ENCODE measurements around the gene IREB2. TPM values are rescaled to one million over a fixed set of nuclear protein-coding genes. Genes with fewer than 3 reads are reported as not detected.

Gene IREB2
- total RNA-seq, 1 experiment from 2014 or later: 89.5 TPM

- CTCF ChIA-PET: interaction anchor here (1.1 kb wide), 1 partner anchor 13 kb away, joined by 3 read pairs; no protein-coding TSS in a partner anchor
- ATAC-seq (no peak), DNase-seq (ENCODE audit: low spot score) (no peak)
- Mint-ChIP-seq H3K9me3 (no peaks in the 10 kb centered on the region; the same call in 1 of the 2 replicates), H3K4me3 (no peak overlapping the region), H3K27me3 (ENCODE audit: low read depth) (peaks cover 4% of the 10 kb centered on the region; the same call in 1 of the 2 replicates), H3K36me3 (no peaks in the 10 kb centered on the region), H3K27ac (no peak overlapping the region), H3K4me1 (no peaks in the 10 kb centered on the region)
- POLR2A ChIA-PET: no interaction called here
- TF ChIP-seq ZNF232 (CRISPR knock-in tag; IDR thresholded peaks at IDR 0.05): no peak
- TF ChIP-seq ZNF396 (CRISPR knock-in tag; IDR thresholded peaks at IDR 0.05; ENCODE audit: borderline replicate concordance): no peak
- TF ChIP-seq MYBL2 (CRISPR knock-in tag; IDR thresholded peaks at IDR 0.05): no peak
- TF ChIP-seq ZNF671 (CRISPR knock-in tag; IDR thresholded peaks at IDR 0.05): no peak
- TF ChIP-seq FOXK1 (CRISPR knock-in tag; IDR thresholded peaks at IDR 0.05): no peak
- TF ChIP-seq NFATC4 (CRISPR knock-in tag; IDR thresholded peaks at IDR 0.05): no peak
- no peak for TF ChIP-seq TP53 (CRISPR knock-in tag; IDR thresholded peaks at IDR 0.05)
- no peak for TF ChIP-seq FOXP4 (CRISPR knock-in tag; IDR thresholded peaks at IDR 0.05)
- no peak for TF ChIP-seq NR1H2 (CRISPR knock-in tag; IDR thresholded peaks at IDR 0.05)
- no peak for TF ChIP-seq ELF4 (CRISPR knock-in tag; IDR thresholded peaks at IDR 0.05; ENCODE audit: low read depth)
- TF ChIP-seq RORB (CRISPR knock-in tag; IDR thresholded peaks at IDR 0.05): no peak
- TF ChIP-seq, protein P1, sequence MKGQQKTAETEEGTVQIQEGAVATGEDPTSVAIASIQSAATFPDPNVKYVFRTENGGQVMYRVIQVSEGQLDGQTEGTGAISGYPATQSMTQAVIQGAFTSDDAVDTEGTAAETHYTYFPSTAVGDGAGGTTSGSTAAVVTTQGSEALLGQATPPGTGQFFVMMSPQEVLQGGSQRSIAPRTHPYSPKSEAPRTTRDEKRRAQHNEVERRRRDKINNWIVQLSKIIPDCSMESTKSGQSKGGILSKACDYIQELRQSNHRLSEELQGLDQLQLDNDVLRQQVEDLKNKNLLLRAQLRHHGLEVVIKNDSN (CRISPR knock-in tag; IDR thresholded peaks at IDR 0.05): no peak
- TF ChIP-seq, protein P2, sequence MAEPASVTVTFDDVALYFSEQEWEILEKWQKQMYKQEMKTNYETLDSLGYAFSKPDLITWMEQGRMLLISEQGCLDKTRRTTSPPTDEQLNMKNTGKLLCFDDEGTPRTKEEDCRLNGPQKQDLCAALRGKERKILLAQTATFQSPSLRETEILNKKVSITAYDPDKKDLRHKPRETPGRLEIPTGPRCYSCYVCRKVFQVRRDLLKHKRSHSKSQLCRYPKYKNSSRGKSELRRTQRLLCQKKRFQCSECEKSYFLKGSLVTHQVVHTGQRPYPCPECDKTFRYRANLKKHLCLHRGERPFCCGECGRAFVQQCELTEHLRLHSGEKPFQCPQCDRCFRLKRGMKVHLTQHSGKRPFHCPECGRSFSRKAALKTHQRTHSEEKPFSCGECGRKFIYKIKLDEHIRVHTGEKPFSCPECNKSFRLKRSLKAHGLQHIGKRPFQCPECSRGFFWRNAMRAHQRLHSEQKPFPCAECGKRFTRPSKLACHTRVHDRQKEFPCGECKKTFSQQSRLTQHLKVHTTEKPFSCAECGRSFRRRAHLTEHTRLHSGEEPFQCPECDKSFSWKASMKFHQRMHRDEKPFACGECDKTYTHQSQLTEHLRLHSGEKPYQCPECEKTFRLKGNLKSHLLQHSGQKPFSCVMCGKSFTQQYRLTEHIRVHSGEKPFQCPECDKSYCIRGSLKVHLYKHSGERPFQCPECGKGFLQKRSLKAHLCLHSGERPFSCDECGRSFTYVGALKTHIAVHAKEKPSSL (CRISPR knock-in tag; conservative IDR thresholded peaks at IDR 0.05): no peak
- TF ChIP-seq, protein P3, sequence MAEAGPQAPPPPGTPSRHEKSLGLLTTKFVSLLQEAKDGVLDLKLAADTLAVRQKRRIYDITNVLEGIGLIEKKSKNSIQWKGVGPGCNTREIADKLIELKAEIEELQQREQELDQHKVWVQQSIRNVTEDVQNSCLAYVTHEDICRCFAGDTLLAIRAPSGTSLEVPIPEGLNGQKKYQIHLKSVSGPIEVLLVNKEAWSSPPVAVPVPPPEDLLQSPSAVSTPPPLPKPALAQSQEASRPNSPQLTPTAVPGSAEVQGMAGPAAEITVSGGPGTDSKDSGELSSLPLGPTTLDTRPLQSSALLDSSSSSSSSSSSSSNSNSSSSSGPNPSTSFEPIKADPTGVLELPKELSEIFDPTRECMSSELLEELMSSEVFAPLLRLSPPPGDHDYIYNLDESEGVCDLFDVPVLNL (CRISPR knock-in tag; IDR thresholded peaks at IDR 0.05; ENCODE audit: borderline replicate concordance, low read depth): no peak
- no peak for TF ChIP-seq FOXP1 (CRISPR knock-in tag; IDR thresholded peaks at IDR 0.05; ENCODE audit: borderline replicate concordance)
- TF ChIP-seq ZNF423 (CRISPR knock-in tag; IDR thresholded peaks at IDR 0.05): no peak
Measured at GRCh38 chr15:78426300-78426699, 11.7 kb upstream of the IREB2 start.

GRCh38 chr15:78427953-78428352 is 10.1 kb upstream of the IREB2 start:
- DNase-seq (ENCODE audit: low spot score) (no peak), ATAC-seq (no peak)
- Mint-ChIP-seq H3K9me3 (peaks cover 11% of the 10 kb centered on the region), H3K4me1 (no peaks in the 10 kb centered on the region), H3K4me3 (no peak overlapping the region), H3K27ac (no peak overlapping the region), H3K36me3 (no peaks in the 10 kb centered on the region), H3K27me3 (ENCODE audit: low read depth) (peaks cover 14% of the 10 kb centered on the region)
- ChIA-PET CTCF (interaction anchor here (0.7 kb wide), 1 partner anchor 20 kb away, joined by 3 read pairs; no protein-coding TSS in a partner anchor), POLR2A (interaction anchor here (1.3 kb wide), 1 partner anchor 10 kb away, joined by 5 read pairs; the partner anchor contains the start of gene IREB2)
- no peak for TF ChIP-seq ZNF281 (CRISPR knock-in tag; IDR thresholded peaks at IDR 0.05)
- TF ChIP-seq, protein P4, sequence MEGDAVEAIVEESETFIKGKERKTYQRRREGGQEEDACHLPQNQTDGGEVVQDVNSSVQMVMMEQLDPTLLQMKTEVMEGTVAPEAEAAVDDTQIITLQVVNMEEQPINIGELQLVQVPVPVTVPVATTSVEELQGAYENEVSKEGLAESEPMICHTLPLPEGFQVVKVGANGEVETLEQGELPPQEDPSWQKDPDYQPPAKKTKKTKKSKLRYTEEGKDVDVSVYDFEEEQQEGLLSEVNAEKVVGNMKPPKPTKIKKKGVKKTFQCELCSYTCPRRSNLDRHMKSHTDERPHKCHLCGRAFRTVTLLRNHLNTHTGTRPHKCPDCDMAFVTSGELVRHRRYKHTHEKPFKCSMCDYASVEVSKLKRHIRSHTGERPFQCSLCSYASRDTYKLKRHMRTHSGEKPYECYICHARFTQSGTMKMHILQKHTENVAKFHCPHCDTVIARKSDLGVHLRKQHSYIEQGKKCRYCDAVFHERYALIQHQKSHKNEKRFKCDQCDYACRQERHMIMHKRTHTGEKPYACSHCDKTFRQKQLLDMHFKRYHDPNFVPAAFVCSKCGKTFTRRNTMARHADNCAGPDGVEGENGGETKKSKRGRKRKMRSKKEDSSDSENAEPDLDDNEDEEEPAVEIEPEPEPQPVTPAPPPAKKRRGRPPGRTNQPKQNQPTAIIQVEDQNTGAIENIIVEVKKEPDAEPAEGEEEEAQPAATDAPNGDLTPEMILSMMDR (IDR thresholded peaks at IDR 0.05): no peak
- TF ChIP-seq, protein P2 (CRISPR knock-in tag; conservative IDR thresholded peaks at IDR 0.05): no peak
- TF ChIP-seq SMAD4 (CRISPR knock-in tag; IDR thresholded peaks at IDR 0.05): no peak
- TF ChIP-seq ZNF232 (CRISPR knock-in tag; IDR thresholded peaks at IDR 0.05): no peak
- TF ChIP-seq, protein P5, sequence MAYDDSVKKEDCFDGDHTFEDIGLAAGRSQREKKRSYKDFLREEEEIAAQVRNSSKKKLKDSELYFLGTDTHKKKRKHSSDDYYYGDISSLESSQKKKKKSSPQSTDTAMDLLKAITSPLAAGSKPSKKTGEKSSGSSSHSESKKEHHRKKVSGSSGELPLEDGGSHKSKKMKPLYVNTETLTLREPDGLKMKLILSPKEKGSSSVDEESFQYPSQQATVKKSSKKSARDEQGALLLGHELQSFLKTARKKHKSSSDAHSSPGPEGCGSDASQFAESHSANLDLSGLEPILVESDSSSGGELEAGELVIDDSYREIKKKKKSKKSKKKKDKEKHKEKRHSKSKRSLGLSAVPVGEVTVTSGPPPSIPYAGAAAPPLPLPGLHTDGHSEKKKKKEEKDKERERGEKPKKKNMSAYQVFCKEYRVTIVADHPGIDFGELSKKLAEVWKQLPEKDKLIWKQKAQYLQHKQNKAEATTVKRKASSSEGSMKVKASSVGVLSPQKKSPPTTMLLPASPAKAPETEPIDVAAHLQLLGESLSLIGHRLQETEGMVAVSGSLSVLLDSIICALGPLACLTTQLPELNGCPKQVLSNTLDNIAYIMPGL (CRISPR knock-in tag; IDR thresholded peaks at IDR 0.05): no peak
- TF ChIP-seq EMX1 (CRISPR knock-in tag; IDR thresholded peaks at IDR 0.05): no peak

Measured in WTC11 (cell line).